Tongue (tissue), 2 donors: ENCODE measurements around the gene MRPS31. TPM values are rescaled to one million over a fixed set of nuclear protein-coding genes. Genes with fewer than 3 reads are reported as not detected.
"Not testable (repeated sequence)": the region's sequence is repeated elsewhere in the genome, so short reads cannot be mapped to it uniquely, and the experiment has no call there.

Experiments
- DNase-seq: peaks from one replicate; pipeline ENCODE4 v3.0.0-alpha.2; 2015
- total RNA-seq: library from RNA; depleted of rRNA; stranded (reverse); fragments of >200 nt; gene quantifications from one replicate; pipeline ENCODE4 v1.2.3, GENCODE V29; 2014

MRPS31 gene
- total RNA-seq, 1 donor from 2014 or later: 30.1 TPM

- DNase-seq: no peak
These were observed 12.2 kb downstream of the MRPS31 start for GRCh38 chr13:40758811-40759210.

DNA sequence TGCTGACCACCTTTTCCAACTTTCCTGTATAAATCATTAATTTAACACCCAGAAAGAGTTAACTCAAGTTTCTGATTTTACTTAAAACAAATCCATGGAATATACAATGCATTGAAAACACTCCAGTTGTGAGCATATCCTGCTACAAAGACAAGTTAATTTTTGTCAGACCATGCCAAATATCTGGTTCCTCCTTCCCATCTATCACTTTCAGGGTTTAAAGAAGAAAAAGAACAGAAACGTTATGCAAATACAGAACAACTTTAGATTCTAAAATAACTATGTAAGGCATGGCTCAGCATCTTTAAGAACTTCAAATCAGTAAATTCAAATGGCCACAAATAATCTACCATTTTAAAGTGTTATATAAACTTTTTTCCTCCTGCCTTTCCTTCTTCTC, 14.9 kb downstream of the MRPS31 start:
- DNase-seq: no peak

DNA sequence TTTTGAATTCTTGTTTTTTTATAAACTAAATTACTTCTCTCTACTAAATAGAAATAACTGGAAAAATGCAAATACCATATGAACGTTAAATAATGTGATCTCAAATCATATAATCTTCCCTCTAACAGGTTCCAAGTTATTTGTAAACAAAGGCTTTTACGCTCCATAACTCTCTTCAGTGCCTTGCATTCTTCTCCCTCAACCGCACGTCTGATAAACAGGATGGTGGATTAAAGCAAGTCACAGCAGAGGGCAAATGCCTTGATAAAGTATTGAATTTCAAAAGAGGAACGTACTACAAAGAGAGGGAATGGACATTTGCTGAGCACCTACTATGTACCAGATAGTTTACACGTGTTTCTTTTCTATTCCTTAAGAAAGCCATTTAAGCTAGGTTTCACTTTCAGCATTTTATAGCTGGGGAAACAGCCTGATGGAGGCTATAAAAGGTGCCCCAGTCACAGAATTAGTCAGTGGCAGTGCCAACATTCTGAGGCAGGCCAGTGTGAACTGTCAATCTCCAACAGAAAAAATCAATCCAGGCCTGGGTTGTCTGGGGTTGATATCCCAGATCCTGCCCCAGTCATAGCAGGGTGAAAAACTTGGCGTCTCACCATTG, 15.8 kb downstream of the MRPS31 start:
- no peak for DNase-seq

GRCh38 chr13:40749327-40749726, 21.7 kb downstream of the MRPS31 start:
- no peak for DNase-seq

GRCh38 chr13:40735232-40735548, 35.8 kb downstream of the MRPS31 start:
- not testable (repeated sequence) for DNase-seq

DNA sequence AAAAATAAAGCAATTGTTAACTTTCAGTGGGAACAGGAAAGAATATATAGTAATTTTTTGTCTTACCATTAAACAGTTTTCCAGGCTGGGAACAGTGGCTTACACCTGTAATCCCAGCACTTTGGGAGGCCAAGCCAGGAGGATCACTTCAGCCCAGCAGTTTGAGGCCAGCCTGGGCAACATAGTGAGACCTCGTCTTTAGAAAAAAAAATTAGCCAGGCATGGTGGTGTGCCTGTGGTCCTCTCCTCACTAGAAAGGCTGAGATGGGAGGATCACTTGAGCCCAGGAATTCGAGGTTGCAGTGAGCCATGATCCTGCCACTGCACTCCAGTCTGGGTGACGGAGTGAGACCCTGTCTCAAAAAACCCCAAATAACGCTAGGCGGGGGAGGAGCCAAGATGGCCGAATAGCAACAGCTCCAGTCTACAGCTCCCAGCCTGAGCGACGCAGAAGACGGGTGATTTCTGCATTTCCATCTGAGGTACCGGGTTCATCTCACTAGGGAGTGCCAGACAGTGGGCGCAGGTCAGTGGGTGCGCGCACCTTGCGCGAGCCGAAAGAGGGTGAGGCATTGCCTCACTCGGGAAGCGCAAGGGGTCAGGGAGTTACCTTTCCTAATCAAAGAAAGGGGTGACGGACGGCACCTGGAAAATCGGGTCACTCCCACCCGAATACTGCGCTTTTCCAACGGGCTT, 36.3 kb downstream of the MRPS31 start:
- DNase-seq: not testable (repeated sequence)

GRCh38 chr13:40732658-40733057, 38.3 kb downstream of the MRPS31 start:
- DNase-seq: no peak

GRCh38 chr13:40728595-40728994, 42.4 kb downstream of the MRPS31 start:
- DNase-seq: no peak

DNA sequence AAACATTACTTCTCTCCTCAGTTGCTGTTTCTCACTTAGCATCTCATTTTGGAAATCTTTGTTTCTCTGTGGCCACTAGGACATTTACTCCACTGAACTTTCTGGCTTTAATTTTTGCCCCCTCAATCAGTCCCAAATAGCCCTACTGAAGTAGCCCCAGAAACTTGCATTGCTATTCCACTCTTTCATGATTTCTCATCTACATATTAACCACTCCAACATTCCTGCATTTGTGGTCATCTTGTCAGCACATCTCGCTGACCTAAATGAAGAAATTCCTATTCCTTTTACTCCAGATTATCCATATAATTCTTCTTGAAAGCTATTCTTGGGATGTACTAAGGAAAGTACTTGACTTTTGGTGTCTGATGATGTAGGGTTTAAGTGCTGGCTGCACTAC, 56.6 kb downstream of the MRPS31 start:
- not testable (repeated sequence) for DNase-seq

DNA sequence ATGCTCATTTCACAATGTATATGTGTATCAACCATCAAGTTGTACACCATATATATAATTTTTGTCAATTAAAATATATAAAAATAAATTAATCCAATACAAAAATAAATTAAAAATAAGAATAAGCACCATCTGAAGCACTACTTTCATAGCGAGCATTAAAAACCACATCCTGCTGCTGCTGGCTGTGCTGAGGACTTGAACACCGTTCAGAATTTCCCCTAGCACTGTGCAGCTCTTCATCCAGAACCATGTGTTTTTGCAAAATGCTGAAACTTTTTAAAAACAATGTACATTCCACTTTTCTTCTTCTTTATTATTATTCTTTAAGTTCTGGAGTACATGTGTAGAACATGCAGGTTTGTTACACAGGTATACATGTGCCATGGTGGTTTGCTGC, 64.6 kb downstream of the MRPS31 start:
- DNase-seq: no peak

DNA sequence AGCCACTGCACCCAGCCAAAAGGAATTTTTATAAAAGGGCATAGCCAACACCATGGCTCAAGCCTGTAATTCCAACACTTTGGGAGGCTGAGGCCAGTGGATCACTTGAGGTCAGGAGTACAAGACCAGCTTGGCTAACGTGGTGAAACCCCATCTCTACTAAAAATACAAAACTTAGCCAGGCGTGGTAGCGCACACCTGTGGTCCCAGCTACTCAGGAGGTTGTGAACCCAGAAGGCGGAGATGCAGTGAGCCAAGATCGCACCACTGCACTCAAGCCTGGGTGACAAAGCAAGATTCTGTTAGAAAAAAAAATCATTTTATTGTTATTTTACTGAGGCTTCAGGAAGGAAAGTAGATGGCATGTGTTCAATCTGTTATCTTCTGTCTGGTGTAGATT, 73.3 kb downstream of the MRPS31 start:
- DNase-seq: no peak

DNA sequence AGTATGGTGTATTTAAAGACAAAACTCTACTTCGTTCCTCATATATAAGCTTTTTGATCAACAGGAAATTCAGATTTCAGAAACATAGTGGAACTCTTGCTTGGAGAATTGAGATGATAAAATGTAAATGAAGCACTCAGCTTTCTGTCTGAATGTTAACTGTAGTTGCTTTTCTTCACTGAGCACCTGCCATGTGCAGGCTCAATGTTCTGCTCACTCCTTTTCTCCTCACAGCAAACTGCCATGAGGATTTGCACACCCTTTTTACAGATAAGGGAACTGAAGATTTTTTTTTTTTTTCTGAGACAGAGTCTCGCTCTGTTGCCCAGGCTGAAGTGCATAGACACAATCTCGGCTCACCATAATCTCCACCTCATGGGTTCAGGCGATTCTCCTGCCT, 76.6 kb downstream of the MRPS31 start:
- DNase-seq: no peak

- DNase-seq: no peak
These were observed 78.0 kb downstream of the MRPS31 start for GRCh38 chr13:40692946-40693345.

DNA sequence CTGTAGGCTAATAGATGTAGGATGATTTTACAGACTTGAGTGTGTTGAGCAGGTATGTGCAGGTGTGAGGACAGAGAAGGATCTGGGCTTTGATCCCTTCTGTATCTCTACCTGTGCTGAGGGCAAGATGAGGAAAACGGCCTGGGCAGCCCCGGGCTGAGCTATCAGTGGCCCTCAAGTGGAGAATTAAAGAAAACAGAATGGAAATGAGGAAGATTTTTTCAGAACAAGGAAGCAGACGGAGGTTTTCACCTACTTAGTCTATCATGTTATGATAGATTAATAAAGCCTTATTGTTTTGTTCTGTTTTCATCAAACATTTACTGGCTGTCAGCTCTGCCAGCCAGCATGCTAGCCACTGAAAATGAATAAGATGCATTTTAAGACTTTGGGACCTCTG, 82.2 kb downstream of the MRPS31 start:
- no peak for DNase-seq

GRCh38 chr13:40682449-40683240, 88.3 kb downstream of the MRPS31 start:
- DNase-seq: peak; percentile 66

DNA sequence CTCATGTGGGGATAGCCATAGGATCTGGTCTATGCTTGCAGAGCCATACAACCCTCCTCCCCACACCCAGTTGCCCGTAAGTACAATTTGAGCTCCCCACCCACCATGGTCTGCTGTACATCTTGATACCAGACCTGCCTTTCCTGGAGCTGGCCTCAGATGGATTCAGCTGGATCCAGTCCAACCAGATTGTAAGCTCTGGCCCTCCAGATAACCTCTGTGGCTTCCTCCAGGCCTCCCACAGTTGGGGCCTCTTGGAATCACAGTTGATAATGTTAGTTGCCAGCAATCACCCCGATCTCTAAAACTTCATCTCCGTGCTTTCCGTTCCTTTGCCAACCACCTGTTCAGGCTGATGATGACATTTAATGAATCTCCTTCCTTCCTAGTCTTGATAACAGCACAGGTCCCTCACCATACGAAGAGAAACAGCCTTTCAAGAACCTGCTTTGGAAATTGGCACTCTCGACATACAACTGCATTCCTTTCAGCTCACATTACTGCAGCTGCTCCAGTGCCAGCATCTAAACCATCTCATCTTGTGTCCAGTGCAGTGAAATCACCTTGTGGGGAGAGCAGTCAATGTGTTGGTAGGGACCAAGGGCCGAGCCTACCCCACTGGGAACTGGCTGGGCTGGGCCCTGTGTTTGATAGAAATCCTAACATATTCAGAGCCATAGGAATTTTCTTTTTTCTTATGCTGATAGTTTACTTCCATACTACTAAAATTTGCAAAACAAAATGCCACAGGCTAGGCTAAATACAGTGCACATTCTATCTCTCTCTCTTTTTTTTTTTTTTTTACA, 89.4 kb downstream of the MRPS31 start:
- peak; percentile 80 for DNase-seq

GRCh38 chr13:40680659-40681323, 90.2 kb downstream of the MRPS31 start:
- DNase-seq: no peak

DNA sequence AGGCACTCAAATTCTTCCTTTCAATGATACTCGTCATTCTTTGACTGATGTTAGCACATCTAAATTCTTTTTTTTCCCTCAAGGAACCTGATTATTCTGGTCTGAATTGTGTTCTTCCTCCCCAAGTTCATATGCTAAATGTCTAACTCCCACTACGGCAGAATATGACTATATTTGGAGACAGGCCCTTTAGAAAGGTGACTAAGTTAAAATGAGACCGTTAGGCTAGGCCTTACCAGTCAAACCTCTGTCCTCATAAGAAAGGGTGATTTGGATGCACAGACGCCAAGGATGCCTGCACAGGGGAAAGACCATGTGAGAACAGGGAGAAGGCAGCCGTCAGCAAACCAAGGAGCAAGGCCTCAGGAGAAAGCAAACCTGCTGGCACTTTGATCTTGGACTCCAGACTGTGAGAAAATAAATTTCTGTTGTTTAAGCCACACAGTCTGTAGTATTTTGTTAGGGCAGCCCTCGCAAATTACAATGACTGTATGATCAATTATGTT, 91.5 kb downstream of the MRPS31 start:
- DNase-seq: no peak
